ENCODE measurements around the gene DSCAM.

The DSCAM gene

DNA sequence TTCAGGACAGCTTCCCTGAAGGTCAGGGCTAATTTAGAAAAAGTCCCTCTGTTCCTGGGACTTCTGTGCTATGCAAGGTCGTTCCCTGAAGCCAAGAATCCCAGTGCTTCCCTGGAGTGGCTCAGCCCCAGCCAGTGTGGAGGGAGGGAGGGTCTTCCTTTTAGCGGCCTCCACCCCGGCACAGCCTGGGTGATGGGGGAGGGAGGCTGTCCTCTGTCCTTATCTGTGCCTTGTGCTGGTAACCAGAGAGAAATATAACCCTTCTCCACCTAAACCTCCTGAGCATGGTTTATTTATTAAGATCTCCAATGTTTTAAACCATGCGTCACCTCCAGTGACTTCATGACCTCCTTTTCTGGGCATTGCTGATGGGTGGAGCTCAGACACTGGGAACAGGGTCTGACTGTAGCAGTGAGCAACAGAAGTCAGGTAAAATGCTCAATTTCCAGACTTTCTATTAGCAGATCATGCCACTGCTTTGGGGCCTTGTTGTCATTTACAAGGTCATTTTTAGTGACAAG, 157.1 kb downstream of the DSCAM start:
- DNase-seq, result no peak

DNA sequence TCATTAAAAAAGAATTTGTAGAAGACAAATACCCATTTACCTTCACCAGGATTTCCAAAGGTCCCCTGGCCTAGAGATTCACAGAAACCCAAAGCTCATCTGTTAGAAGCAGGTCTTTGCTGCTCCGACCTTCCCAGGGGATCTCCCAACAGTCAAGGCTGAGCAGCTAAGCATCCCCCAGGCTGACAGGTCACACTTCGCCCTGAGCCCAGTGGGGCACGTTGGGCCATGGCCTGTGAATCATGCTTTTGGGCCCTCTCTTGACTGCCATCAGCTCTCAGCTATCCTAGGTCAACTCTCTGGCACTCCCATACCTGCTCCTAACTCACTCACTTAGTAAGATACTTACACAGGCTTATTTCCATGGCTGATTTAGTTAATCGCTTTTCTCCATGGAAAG, 157.7 kb downstream of the DSCAM start:
- DNase-seq, result no peak

DNA sequence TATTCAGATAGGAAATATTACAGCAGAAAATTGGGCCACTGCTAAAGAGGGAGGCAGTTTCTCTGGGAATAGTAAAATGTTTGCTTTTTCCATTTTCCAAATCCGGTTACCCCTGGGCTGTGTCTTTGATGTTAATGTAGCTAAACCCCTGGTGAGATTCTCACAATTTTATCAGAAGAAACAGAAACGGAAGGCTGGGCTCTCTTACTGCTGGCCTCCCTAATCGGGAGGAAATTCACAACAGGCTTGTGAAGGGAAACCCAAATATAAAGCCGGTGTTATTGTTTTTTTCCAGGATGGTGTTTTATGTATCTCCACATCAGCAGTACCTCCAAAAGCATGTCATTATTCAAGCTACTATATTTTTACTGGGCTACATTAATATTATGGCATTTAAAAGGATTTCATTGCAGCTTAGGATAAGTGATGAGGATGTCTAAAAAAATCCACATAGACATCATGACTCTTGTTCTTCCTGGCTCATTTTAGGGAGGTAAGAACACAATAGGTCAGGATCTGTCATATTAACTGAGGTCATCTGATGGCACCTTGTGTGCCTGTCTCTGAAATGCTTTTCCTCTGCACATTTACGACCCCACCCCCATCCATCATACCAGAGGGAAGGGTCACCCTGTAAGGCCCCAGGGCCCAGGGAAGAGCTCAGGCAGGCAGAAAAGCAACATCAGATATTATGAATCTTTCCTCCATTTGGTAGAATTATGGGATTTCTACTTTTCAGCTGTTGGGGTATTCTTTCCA, 158.7 kb downstream of the DSCAM start:
- no peak for DNase-seq

DNA sequence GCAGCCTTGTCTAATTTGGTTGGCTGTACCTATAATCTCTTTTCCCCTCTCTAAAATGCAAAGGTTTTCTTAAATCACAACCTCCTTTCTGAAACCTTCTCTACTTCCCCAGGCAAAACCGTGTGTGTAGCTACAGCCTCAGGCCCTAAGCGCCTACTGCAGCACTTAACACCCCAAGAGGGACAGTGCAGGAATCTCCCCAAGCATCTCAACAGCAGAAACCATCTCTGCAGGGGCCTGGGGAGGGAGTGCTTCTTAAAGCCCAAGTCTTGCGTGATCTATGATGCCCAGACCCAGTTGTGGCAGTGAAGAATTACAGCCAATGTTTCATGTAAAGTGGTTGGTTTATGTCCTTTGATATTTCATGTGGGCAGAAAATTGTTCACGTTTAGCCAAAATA, 159.3 kb downstream of the DSCAM start:
- DNase-seq, result no peak

DNA sequence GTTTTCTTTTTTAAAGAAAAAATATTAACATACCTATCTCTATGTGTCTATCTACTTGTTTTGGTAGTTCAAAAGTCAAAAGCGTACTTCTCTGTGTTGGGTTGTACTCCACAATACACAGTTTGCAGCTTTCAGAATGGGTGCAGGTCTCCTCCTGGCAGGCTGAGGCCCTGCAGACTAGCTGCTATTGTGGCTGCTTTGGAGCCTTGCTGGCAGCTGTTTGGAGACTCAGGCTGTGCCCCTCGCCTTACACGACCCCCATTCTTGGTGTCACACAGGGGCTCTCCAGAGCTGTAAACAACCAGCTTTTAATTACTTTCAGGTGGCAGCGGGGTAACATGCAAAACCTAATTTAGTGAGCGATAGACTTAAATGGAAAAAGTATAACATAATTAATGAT, 160.4 kb downstream of the DSCAM start:
- DNase-seq, result no peak

DNA sequence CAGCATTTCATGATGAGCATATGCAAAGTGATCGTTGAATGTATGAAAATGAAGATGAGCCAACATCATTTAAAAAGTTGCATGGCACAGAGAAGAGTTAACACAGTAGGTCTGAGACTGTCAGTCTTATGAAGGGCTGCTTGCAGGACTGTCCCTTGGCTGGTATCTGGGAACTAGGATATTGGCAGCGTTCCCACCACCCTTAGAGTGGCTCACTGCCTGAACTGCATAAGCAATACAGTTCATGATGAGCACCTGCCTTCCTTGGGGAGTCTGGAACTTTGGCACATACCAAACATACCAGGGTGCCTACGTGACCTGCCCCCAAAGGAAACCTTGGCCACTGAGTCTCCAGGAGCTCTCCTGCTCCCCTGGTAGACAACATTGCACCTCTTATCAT, 161.8 kb downstream of the DSCAM start:
- DNase-seq, result peak; percentile 37

DNA sequence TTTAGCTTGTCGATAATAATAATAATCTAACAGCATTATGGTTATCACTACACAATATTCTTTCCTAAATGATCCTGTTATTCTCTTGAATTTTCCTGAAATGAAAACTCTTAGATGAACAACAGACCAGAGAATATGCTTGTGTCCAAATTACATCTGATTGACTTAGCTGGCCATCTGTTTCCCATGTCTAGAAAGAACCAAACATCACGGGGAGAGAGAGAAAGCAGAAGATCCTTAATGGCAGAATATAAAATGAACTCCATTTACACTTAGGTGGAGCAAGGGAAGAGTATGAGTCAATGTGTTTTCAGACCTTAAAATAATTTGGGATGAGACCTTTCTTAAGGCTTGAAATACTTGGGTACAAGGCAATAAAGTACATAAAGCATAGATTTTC, 162.2 kb downstream of the DSCAM start:
- no peak for DNase-seq

DNA sequence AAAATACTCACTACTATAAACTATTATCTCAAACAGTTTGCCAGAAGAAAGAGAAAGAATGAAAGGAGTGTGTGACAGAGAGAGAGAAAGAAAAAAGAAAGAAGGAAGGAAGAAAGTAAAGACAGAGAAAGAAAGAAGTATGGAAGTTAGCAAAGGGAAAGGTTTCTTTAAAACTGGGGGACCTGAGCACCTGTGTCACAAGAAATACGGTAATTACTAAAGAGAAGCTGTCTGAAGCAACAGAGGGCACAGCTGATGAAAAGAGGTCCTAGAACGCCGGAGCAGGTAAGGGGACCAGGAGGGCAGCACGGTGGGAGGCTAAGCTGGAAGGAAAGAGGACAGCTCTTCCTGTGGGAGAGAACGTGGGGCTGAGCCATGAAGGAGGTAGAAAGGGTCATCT, 163.6 kb downstream of the DSCAM start:
- no peak for DNase-seq

DNA sequence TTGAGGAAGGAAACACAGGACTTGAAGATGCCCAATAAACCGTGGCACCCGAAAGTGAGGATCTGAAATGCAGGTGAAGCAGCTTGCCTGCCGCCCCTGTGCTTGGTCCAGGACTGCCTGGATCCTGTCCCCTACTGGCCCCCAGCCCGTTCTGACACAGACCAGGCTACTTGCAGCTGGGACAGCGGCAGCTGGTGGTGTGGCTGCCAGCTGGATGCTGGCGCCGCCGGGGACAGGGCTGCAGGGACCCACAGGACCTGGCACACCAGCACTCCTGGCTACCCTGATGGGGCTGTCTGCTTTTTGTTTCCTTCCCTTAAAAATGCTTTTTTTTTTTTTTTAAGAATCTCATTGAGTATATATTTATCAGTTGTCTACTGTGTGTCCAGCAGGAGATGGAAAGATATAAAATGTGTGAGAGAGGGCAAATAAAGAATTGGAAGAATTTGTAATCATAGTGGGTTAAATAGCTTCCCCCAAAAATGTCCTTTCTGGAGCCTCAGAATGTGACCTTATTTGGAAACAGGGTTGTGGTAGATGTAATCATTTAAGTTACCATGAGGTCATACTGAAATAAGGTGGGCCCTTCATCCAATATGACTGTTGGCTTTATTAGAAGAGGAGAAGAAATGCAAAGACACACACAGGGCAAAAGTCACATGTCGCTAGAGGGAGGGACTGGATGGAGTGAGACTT, 165.6 kb downstream of the DSCAM start:
- peak; percentile 78 for DNase-seq

DNA sequence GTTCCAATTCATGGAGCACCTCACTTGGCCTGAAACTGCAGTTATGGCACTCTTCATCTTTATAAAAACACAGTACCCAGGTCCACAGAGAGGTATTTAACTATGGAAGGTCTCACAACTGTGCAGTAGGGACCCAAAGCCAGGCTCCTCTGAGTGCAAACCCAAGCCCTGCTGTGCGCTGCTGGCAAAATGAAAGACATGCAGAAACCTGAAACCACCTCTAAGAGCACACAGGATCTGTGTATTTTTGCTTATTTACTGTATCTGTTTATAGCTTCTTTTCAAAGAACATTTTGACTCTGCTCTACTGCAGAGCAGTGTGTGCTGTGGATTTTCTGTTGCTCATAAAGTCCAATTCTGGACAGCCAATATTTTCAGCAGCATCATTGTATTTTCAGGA, 166.6 kb downstream of the DSCAM start:
- peak; percentile 87 for DNase-seq

DNA sequence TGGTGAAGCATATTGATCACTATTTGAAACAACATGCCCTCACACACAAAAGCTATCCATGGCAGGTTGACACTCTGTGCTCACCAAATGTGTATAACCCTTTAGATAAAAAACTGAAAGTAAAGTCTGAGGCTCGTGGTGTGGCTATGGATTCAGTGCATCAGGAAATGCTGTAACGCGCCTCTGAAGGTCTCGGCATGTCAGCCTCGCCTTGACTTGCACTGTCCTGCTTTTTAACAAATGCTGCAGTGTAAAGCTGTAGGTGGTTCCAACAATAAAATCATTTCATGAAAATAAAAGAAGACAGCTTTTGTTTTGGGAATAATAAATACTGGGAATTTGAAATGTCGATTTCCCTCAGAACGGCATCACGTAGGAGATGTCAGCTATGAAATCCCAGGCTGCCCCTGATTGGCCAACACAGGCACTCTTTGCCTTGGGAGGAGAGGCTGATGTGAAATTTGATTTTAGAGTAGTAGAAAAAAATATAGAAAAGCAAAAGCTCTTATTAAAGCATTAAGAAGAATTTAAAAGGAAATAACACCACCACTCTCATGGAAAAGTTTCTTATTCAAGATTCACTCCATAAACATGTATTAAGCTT, 168.2 kb downstream of the DSCAM start:
- no peak for DNase-seq

DNA sequence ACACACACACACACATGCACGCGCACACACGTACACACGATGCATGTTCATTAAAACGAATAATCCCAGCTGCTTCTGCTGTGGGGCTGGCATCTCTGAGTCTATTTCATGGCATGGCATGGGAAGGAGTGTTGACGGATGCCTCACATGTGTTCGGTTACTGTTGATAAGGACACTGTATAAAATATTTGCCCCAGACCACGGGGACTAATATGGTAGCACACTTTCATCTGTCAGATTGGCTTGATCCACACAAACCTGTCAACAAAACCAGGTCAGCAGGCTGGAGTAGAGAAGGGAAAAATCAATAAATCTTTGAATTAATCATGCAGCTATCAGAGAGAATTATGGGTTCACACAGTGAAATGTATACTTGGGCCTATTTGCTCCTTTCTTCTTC, 171.9 kb downstream of the DSCAM start:
- DNase-seq, result no peak

DNA sequence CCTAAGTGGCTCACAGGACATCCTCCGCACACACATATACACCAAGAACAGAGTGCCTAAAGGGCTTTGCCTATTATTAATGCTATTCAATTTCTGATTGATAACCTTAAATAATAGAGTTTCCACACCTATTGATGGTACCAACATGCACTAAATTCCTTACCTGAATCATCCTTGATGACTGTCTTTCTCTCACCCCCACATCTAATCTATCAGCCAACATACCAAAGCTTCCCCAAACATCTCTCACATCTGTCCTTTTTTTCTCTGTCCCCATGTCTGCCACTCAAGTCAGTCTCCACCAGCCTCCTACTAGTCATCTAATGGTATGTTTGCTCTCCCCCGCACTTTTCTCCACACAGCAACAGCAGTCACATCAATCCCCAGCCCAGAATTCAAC, 174.4 kb downstream of the DSCAM start:
- no peak for DNase-seq

DNA sequence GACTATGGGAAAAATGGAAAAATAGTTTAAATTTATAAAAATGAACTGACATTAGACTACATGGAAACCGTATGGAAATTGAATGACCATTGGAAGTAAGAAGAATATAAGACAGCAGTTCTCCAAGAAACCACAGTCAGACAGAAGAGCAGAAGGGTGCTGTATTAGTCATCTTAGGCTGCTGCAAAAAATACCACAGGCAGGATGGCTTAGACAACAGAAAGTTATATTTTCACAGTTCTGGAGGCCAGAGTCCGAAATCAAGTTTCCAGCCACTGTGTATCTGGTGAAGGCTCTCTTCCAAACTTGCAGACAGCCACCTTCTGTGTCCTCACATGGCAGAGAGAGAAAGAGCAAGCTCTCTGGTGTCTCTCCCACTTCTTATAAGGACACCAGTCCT, 175.2 kb downstream of the DSCAM start:
- no peak for DNase-seq

DNA sequence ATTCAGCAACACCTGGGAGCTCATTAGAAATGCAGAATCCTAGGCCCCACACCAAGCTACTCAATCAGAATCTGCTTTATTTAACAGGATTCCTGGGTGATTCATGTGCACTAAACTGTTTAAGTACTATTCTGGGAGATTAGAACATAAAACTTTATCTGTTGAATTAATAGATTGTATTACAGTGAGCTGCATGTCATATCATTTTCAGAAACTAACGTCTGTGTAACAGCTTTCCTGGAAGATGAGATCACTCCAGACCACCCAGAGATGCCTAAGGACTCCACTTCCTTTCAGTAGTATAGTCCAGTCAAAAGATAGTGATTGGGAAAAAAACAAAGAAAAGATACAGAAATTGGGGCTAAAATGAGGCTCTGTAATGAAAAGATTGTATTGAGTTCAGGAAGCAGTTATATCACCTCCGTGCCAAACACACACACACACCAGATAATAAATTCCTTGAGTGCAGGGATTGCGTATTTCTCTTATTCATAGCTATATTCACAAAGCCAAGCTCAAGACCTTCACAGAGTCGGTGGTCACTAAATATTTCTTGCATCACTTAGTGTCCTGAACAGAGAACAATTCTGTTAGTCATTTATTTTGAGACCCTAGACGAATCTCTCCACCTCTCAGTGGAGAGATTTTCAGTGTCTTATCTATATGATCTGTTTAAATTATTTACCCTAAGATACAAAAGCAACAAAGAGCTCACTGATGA, 178.2 kb downstream of the DSCAM start:
- no peak for DNase-seq

DNA sequence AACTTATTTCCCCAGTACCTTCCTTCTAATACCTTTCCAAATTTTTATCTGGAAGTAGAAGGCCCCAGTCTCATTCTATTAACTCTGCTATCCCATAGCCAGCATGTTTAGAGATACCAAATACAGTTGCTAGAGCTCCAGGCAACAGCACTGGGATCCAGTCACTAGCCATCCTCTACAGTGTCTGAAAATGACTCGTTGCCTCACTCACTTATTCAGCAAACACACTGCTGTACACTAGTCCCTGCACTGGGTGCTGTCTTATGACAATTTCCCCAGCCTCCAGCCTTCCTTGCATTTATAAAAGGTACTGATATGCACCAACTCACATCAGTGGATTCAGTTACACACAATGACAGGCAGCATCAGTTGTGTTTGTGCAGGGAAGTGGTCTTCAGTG, 179.0 kb downstream of the DSCAM start:
- no peak for DNase-seq

DNA sequence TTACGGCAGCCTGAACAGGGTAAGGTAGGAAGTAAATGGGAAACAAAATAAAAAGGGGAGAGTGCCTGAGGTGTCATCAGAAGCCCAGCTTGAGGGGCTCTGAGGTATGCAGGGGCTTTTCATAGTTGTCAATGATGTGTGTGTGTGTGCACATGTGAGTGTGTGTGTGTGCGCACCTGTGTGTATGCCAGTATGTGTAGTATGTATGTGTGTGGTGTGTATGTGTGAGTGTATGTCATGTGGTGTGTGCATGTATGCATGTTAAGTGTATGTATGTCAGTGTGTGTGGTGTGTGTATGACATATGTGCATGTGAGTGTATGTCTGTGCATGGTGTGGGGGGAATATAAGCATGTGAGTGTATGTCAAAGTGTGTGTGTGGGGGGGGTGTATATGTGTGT, 184.1 kb downstream of the DSCAM start:
- DNase-seq, result no peak

DNA sequence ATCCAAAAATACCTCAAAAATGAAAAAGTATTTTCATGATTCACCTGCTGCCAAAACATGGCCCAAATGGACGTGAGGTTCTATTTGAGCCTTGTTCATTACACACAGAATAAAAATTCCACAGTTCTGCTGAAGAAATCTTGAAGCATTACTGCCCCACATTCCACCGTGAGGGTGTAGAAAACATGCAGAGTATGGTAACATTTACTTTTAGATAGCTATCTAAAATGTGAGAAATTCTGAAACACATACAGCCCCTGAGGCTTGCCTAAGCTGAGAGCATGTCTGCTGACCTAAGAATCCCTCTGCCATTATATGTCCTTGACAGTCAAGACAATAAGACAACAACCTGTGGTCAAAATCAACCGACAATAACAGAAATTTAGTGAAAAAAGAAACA, 186.5 kb downstream of the DSCAM start:
- no peak for DNase-seq

DNA sequence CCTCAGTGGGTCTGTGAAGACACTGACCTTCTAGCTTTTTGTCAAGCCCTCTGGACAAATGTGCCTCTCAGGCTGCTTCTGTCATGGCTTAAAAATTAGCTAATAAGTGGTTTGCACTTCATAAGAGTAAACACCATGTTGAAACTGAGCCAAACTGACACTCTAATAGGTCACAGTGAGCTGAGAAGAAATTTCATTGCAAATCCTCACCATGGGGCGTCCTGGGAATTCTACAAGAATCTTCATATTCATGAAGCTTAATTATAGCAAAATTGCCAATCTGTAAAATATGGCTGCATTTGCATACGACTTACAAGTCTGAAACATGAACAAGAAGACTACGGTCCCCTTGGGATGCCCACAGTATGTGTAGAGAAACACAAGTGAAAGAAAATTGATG, 188.6 kb downstream of the DSCAM start:
- DNase-seq, result peak; percentile 87

DNA sequence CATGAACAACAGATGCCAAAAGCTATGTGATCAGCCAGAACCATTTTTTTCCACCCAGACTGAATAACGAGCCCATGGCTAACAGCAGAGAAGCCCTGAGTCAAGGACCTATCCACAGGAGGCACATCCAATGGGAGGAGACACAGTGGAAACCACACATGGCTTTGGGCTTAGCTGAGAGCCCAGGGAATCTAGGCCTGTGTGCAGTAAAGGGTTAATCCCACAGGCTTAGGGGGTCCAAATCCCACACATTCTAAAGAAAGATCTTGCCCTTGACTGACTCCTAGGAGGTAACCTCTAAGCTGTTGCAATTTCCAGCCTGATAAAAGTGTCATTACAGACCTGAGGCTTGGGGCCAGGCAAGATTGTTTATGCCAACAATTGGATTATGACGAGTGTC, 194.5 kb downstream of the DSCAM start:
- no peak for DNase-seq

DNA sequence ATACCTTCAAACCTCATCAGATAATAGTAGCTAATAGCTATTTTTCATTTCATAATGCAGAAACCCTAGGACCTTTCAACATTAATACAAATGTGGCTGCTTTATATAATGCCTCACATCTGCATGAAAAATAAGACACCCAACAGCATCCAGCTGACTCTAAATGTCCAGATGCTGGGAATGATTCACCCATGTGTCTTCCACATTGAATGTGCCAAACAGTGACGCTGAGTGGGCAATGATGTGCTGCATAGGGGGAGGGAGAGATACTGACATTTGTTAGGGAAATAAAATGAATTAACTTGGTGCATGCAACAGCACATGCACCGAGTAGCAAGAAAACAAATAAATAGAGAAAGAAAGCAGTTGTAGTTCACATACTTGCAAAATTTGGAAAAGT, 199.3 kb downstream of the DSCAM start:
- DNase-seq, result no peak

DNA sequence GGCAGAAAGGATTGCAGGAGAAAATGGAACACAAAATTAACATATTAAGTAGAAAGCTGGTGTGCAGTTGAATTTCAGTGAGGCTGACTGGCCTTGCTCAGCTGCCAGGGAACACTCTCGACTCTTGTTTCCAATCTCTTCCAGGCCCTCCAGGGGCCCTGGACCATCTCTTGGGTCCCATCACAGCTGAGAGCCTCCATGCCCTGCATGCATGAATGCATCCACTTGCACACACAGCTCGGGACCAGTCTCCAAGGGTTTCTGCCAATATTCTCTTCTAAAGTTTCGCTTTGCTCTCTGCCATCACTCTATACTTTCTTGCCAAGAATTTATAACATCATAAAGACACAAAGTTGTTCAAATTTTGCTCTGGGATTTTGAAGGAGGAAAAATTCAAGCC, 200.3 kb downstream of the DSCAM start:
- DNase-seq, result no peak

DNA sequence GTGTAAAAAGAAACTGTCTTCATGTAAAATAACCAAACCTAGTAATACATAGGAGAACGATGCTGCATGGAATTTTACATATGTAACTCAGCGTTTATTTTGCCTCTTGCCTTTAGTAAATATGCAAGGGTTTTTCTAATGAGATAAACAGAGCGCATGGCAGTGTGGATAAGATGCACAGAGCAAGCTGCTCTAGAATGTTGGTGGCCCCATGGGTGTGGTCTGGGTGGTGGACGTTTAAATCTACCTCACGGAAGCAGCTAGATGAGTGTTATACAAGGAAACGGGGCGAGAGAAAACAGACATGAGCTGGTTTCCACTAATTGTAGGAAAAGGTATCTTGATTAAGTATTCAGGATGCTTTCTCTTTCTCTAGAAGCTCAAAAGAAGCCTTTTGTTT, 205.9 kb downstream of the DSCAM start:
- DNase-seq, result peak; percentile 65
